Common myeloid progenitor, CD34-positive (primary cell): ENCODE results near the gene FCHO2.

ENCODE experiments used
- CTCF ChIA-PET: fragments of 350-600 bp; sonication (Branson Sonifier 250); formaldehyde crosslinking; loops from one replicate; lab custom pipeline; 2021; ENCODE audit warnings: antibody characterized with exemption; lab: Charles Lee
- POLR2A ChIA-PET: fragments of 350-600 bp; sonication (Branson Sonifier 250); formaldehyde crosslinking; loops from one replicate; lab custom pipeline; 2021; ENCODE audit warnings: antibody characterized with exemption; lab: Charles Lee
- DNase-seq, 3 donors: peaks; one replicate each; pipeline versions ENCODE4 v3.0.0 to v3.0.0-alpha.2; 2013
- H3K27ac ChIP-seq, 2 experiments: 1 replicate in 1 of 2; 2 replicates in 1 of 2; pipeline ENCODE4 v1.7.0; 2013; ENCODE audit warnings: inconsistent platforms in 2 of 2, low read length in 2 of 2, mild to moderate bottlenecking in 2 of 2, low read depth in 1 of 2, moderate library complexity in 1 of 2; ENCODE audit not compliant: severe bottlenecking in 2 of 2, insufficient read depth in 1 of 2, poor library complexity in 1 of 2
- H3K27me3 ChIP-seq, 5 experiments: replicated peaks in 2 of 5; 1 replicate in 3 of 5; 2 replicates in 2 of 5; pipeline versions ENCODE4 v1.6.1 to v1.7.0; 2013; ENCODE audit warnings: low read length in 4 of 5, mild to moderate bottlenecking in 2 of 5, moderate library complexity in 2 of 5, inconsistent platforms in 1 of 5; ENCODE audit not compliant: insufficient read depth in 5 of 5, control insufficient read depth in 4 of 5
- H3K36me3 ChIP-seq, 4 experiments: 1 replicate in 2 of 4; 2 replicates in 2 of 4; pipeline versions ENCODE4 v1.6.1 to v1.7.0; 2013; ENCODE audit warnings: low read length in 3 of 4, control low read depth in 1 of 4, mild to moderate bottlenecking in 1 of 4; ENCODE audit not compliant: control insufficient read depth in 4 of 4, insufficient read depth in 4 of 4
- H3K4me1 ChIP-seq, 4 experiments: 1 replicate in 3 of 4; 2 replicates in 1 of 4; pipeline versions ENCODE4 v1.6.1 to v1.7.1; 2013; ENCODE audit warnings: low read length in 3 of 4, mild to moderate bottlenecking in 3 of 4, control low read depth in 1 of 4, inconsistent platforms in 1 of 4, moderate library complexity in 1 of 4; ENCODE audit not compliant: control insufficient read depth in 4 of 4, insufficient read depth in 4 of 4; ENCODE audit errors: control extremely low read depth in 1 of 4
- H3K4me3 ChIP-seq, 7 experiments: 1 replicate in 4 of 7; 2 replicates in 3 of 7; pipeline versions ENCODE4 v1.5.1 to v1.7.0; 2013; ENCODE audit warnings: mild to moderate bottlenecking in 7 of 7, low read length in 6 of 7, moderate library complexity in 6 of 7, inconsistent platforms in 2 of 7, low read depth in 2 of 7, control low read depth in 1 of 7; ENCODE audit not compliant: insufficient read depth in 4 of 7, control insufficient read depth in 1 of 7; ENCODE audit errors: extremely low read depth in 1 of 7
- H3K9me3 ChIP-seq, 5 experiments: 1 replicate in 4 of 5; 2 replicates in 1 of 5; pipeline versions ENCODE4 v1.6.1 to v1.7.1; 2013; ENCODE audit warnings: low read length in 4 of 5, mild to moderate bottlenecking in 2 of 5, inconsistent platforms in 1 of 5, low read depth in 1 of 5, moderate library complexity in 1 of 5; ENCODE audit not compliant: control insufficient read depth in 4 of 5, insufficient read depth in 2 of 5; ENCODE audit errors: control extremely low read depth in 1 of 5
- WGBS: methylation state at CpG from one replicate; pipeline ENCODE4 v1.1.5; 2013; ENCODE audit not compliant: insufficient coverage; 5-methylcytosine and 5-hydroxymethylcytosine counted together

Gene FCHO2

DNA sequence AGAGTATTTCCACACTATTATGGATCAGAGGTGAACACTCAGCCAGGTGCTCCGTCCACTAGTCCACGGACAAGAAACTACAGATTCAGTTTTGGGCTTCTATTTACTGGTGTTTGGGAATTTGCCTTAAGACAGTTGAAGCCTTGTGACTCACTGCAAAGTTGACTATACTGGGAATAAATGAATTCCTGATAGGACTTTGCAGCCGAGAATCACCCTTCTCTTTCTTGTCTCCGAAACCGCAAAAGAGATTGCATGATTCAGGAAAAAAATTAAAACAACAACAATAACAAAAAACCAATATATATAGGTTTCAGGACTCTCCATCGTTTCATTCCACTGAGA is 165.2 kb downstream of the FCHO2 start:
- H3K9me3 ChIP-seq, result peaks cover 0 to 8% (median 0%) of the 10 kb centered on the region in 5 experiments
- DNase-seq, result no peak
- H3K36me3 ChIP-seq, result no peaks in the 10 kb centered on the region
- peak overlapping the region in 3 of 7 experiments; percentile 6 to 58 (median 54) for H3K4me3 ChIP-seq
- peaks cover 26 to 100% (median 52%) of the 10 kb centered on the region in 5 experiments for H3K27me3 ChIP-seq
- ChIA-PET POLR2A (no interaction called here), CTCF (no interaction called here)
- peaks cover 0 to 16% (median 14%) of the 10 kb centered on the region in 4 experiments for H3K4me1 ChIP-seq
- WGBS, result 0% methylated on average over 1 of the region's 6 CpGs
- no peak overlapping the region for H3K27ac ChIP-seq

DNA sequence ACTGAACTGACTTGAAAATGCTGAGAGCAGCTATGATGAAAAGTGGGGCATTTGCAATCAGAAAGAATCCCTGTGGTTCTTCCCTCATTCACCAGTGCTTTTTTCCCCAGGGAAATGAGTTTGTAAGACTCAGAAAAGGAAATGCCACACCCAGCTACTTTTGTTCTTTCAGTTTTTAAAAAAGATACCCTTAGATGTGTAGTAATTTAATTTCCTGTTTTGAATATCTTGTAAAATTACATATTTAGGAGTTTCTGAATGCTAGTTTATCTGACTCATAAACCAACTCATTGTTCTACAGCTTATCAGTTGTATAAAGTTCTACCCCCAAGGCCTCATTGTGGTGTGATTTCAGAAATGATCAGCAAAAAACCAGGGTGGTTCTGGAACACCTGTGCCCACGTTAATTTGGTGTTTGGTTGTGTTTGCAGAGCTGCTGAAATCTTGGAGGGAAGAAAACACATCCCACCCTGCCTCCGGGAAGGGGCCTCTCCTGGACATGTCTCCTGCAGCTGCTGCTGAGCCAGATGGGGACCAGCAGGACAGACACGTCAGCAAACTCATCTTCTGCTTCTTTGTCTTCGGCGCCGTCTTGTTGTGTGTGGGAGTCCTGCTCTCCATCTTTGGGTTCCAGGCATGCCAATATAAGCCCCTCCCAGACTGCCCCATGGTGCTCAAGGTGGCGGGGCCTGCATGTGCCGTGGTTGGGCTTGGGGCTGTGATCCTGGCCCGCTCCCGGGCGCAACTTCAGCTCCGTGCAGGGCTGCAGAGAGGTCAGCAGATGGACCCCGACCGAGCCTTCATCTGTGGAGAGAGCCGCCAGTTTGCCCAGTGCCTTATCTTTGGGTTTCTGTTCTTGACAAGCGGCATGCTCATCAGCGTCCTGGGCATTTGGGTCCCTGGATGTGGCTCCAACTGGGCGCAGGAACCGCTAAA is 167.3 kb downstream of the FCHO2 start:
- DNase-seq, result no peak
- ChIA-PET CTCF (interaction anchor here (1.3 to 1.6 kb wide), 3 partner anchors 10 to 21 kb away, joined by 3 read pairs; no protein-coding TSS in a partner anchor), POLR2A (no interaction called here)

DNA sequence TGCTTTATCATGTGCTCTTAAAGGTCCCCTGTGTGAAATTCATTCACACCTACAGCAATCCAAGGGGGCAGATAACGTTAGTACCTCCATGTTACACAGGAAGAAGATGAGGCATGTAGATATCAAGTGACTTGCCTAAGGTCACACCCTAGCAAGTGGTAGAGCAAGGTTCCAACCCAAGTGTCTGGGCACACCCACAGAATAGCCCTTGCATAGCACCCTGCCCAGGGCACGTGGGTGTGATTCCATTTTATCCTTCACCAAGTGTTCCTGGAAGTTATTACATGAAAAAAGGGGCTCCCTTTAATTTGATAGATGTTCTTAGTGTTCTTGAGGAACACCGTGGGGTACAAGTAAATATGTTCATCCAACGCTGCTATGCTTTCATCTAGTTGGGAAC is 169.4 kb downstream of the FCHO2 start:
- 85% methylated on average over 4 of the region's 4 CpGs for WGBS
- Histone ChIP-seq H3K36me3 (no peaks in the 10 kb centered on the region), H3K4me1 (peaks cover 0 to 8% (median 7%) of the 10 kb centered on the region in 4 experiments), H3K27ac (no peak overlapping the region), H3K9me3 (no peaks in the 10 kb centered on the region), H3K27me3 (peaks cover 26 to 81% (median 36%) of the 10 kb centered on the region in 5 experiments), H3K4me3 (no peak overlapping the region)
- no peak for DNase-seq
- ChIA-PET CTCF (no interaction called here), POLR2A (no interaction called here)

More for the DNA sequence above, 167.3 kb downstream of the FCHO2 start:
- Histone ChIP-seq H3K27ac (no peak overlapping the region), H3K36me3 (no peaks in the 10 kb centered on the region), H3K4me1 (peaks cover 0 to 16% (median 14%) of the 10 kb centered on the region in 4 experiments), H3K4me3 (no peak overlapping the region), H3K27me3 (peaks cover 26 to 89% (median 40%) of the 10 kb centered on the region in 5 experiments), H3K9me3 (no peaks in the 10 kb centered on the region)
- 84% methylated on average over 19 of the region's 19 CpGs for WGBS

DNA sequence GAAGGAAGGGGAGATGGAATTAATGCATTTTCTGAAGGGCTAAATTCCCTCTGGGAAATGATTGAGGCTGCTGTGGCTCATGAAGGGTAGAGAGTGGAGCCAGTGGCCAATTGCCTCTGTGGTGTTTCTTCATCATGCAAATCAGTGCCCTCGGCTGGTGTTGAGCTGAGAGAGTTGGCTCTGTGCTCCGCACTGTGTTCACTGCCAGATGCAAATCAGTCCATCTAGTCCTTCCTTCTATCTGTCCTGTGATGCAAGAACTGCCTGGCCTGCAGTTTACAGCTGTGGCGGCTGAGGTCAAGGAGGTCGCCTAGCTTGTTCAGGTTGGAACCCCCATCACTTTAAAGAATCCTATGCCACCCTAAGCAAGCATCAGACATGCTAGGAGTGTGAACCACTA is 170.5 kb downstream of the FCHO2 start:
- no peak overlapping the region for H3K4me3 ChIP-seq
- CTCF ChIA-PET, result interaction anchor here (1.0 kb wide), 1 partner anchor 78 kb away, joined by 3 read pairs; no protein-coding TSS in a partner anchor
- H3K27me3 ChIP-seq, result peaks cover 19 to 80% (median 37%) of the 10 kb centered on the region in 5 experiments
- H3K9me3 ChIP-seq, result no peaks in the 10 kb centered on the region
- DNase-seq, result no peak
- no peak overlapping the region for H3K27ac ChIP-seq
- WGBS, result 96% methylated on average over 4 of the region's 4 CpGs
- POLR2A ChIA-PET, result no interaction called here
- H3K36me3 ChIP-seq, result no peaks in the 10 kb centered on the region
- H3K4me1 ChIP-seq, result no peaks in the 10 kb centered on the region

DNA sequence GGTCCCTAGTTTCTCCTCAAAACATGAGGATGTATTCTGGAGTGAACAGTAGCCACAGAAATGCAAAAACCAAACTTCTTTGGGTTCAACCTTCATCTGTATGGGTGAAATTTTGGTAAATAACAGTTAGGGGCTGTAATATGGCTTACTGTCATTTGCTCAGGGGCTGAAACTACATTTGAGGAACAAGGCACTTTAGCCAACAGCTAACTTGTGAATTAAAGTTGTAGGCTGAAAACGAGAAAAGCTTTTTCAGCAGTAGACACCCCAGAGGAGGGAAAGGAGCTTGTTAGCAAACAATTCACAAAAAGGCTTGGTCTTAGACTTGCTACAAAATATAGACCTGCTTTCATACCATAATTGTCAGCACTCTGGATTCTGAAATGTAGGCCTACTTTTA is 171.1 kb downstream of the FCHO2 start:
- Histone ChIP-seq H3K4me1 (no peaks in the 10 kb centered on the region), H3K36me3 (no peaks in the 10 kb centered on the region), H3K27me3 (peaks cover 13 to 79% (median 33%) of the 10 kb centered on the region in 5 experiments), H3K4me3 (no peak overlapping the region), H3K27ac (no peak overlapping the region), H3K9me3 (no peaks in the 10 kb centered on the region)
- WGBS, result no CpG with 5 or more reads among the region's 1 CpG
- ChIA-PET CTCF (interaction anchor here (0.6 to 1.5 kb wide), 3 partner anchors 11 to 666 kb away, joined by 3 to 4 read pairs (median 3); no protein-coding TSS in a partner anchor), POLR2A (no interaction called here)
- DNase-seq, result no peak

DNA sequence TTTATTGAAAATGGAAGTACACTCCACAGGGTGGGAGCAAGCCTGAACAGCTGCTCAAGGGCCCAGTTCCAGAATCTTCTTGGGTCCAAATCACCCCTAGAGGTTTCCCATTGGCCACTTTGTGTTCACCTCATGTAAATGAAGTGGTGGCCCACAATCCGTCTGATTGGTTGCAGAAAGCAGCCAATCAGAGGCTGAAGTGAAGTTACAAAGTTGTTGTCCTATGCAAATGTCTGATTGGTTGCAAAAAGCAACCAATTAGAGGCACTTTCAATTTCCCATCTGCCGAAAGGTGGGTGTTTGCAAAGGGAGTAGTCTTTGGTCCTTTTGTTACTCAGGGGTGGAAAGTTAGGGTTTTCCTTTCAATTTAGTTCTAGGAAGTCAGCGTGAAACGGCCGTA is 173.3 kb downstream of the FCHO2 start:
- H3K4me1 ChIP-seq, result no peaks in the 10 kb centered on the region
- peaks cover 8 to 79% (median 40%) of the 10 kb centered on the region in 5 experiments for H3K27me3 ChIP-seq
- no peaks in the 10 kb centered on the region for H3K9me3 ChIP-seq
- H3K36me3 ChIP-seq, result no peaks in the 10 kb centered on the region
- H3K27ac ChIP-seq, result no peak overlapping the region
- WGBS, result 67% methylated on average over 1 of the region's 5 CpGs
- ChIA-PET POLR2A (no interaction called here), CTCF (no interaction called here)
- H3K4me3 ChIP-seq, result no peak overlapping the region
- no peak for DNase-seq

DNA sequence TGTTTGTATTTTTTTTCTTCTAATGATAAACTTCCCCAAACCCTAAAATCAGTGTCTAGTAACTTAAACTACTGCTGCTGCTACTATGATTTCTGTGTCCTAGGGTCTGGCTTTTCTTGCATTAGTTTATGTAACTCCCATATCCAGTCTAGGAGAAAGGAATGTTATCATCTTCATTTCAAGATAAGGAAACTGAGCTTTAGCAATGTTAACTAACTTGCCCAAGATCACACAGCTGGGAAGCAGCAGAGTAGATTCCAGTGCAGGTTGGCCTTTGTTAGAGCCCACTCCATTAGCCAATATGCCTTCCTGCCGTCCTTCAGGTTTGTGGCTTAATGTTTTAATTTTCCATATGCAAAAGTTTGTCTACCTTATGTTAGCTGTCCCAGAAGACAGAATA is 175.0 kb downstream of the FCHO2 start:
- Histone ChIP-seq H3K27me3 (peaks cover 5 to 73% (median 49%) of the 10 kb centered on the region in 5 experiments), H3K4me1 (no peaks in the 10 kb centered on the region), H3K9me3 (no peaks in the 10 kb centered on the region), H3K27ac (no peak overlapping the region), H3K36me3 (no peaks in the 10 kb centered on the region), H3K4me3 (no peak overlapping the region)
- no CpG with 5 or more reads among the region's 1 CpG for WGBS
- ChIA-PET POLR2A (no interaction called here), CTCF (no interaction called here)
- no peak for DNase-seq
